Measurements from ENCODE around the gene IL18BP. TPM values are rescaled to one million over a fixed set of nuclear protein-coding genes. Genes with fewer than 3 reads are reported as not detected.

Gene IL18BP
- total and polyA plus RNA-seq, 10 of the 15 experiments (the other 5 are each of a cell fraction or from before 2014, with no cell fraction given) = 2.6 to 18.1 (median 10.7) TPM

DNA sequence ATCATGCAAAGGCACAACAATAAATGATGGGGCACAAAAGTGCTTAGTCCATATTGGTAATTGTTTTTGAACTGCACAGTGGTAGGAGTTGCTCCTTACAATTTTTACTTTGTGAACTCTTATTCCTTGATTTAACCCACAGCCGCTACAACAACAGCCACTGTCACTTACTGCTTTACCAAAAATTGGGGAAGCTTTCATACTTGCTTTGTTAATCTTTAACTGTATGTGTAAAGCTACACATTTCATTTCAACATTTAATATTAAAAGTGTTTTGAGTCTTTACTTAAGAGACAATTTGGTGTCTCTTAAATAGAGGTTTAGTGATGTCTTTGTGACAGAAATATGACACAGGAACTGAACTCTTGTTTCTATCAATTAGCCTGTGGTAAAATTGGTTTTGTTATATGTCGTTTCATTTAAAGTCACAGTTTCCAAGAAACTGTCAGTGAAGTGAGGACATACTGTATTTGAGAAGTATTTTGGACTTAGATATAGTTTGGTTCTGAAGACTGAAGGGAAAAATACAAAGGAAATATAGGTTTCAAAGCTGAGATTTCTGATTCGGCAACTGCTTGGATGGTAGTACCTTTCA lies 6.5 kb upstream of the IL18BP start (continued):
- TF ChIP-seq USF1 (IDR thresholded peaks at IDR 0.05; ENCODE audit: borderline replicate concordance, extremely low read length, insufficient read depth, low read depth, low read length) = no peak
- no peak for TF ChIP-seq RAD51 (IDR thresholded peaks at IDR 0.05)
- TF ChIP-seq MEF2A (IDR thresholded peaks at IDR 0.05; ENCODE audit: insufficient read depth, low read depth, low read length) = 0 out of 2 replicates have a peak, but pooled peaks have one; percentile 41
- TF ChIP-seq BHLHE40 (IDR thresholded peaks at IDR 0.05; ENCODE audit: borderline replicate concordance in 1 of 2, low read depth in 2 of 2, low read length in 1 of 2) = 0 out of 4 replicates have a peak, but pooled peaks of 1 of the 2 experiments have one; percentile 30
- TF ChIP-seq, protein P1, sequence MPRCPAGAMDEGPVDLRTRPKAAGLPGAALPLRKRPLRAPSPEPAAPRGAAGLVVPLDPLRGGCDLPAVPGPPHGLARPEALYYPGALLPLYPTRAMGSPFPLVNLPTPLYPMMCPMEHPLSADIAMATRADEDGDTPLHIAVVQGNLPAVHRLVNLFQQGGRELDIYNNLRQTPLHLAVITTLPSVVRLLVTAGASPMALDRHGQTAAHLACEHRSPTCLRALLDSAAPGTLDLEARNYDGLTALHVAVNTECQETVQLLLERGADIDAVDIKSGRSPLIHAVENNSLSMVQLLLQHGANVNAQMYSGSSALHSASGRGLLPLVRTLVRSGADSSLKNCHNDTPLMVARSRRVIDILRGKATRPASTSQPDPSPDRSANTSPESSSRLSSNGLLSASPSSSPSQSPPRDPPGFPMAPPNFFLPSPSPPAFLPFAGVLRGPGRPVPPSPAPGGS (IDR thresholded peaks at IDR 0.05; ENCODE audit: borderline replicate concordance, insufficient read depth, low read depth, low read length, poor library complexity, severe bottlenecking) = no peak
- TF ChIP-seq CUX1 (IDR thresholded peaks at IDR 0.05; ENCODE audit: insufficient replicate concordance, low read depth, low read length) = peak; percentile 30
- no peak for TF ChIP-seq SRF (IDR thresholded peaks at IDR 0.05; ENCODE audit: low read depth in 2 of 2, low read length in 2 of 2)
- TF ChIP-seq SPI1 (IDR thresholded peaks at IDR 0.05; ENCODE audit: borderline replicate concordance, insufficient read depth, low read depth, low read length) = 0 out of 2 replicates have a peak, but pooled peaks have one; percentile 9
- TF ChIP-seq ZNF24 (IDR thresholded peaks at IDR 0.05) = no peak
- no peak for TF ChIP-seq ZBED1 (IDR thresholded peaks at IDR 0.05; ENCODE audit: borderline replicate concordance)
- TF ChIP-seq IRF3 (IDR thresholded peaks at IDR 0.05) = no peak
- TF ChIP-seq CREB1 (IDR thresholded peaks at IDR 0.05; ENCODE audit: low read depth) = 0 out of 2 replicates have a peak, but pooled peaks have one; percentile 25

Measured in GM12878 (cell line).